NCI-H2171 treated with DMSO at 0.1 percent for 48 hours (cell line): ENCODE measurements around the gene THOC5.
"Not testable (repeated sequence)": the region's sequence is repeated elsewhere in the genome, so short reads cannot be mapped to it uniquely, and the experiment has no call there.

ENCODE experiments used
- DNase-seq: peaks from one replicate; lab custom pipeline; 2025; lab: John Stamatoyannopoulos, UW

The THOC5 gene

DNA sequence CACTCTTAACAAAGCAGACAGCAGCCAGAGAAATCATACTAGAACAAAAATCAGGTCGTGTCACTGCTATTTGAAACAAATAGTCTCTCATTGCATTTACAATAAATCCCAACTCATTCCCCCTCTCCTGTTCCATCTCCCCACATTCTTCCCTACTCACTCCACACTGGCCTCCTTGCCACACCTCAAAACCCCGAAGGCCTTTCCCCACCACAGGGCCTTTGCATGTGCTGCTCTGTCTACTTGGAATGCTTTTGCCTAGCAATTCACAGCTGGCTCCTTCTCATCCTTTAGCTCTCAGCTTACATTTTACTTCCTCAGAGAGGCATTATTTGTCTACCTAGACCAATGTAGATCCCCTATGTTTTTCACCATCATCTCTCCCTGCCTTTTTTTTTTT is 6.3 kb upstream of the THOC5 start:
- DNase-seq: no peak

DNA sequence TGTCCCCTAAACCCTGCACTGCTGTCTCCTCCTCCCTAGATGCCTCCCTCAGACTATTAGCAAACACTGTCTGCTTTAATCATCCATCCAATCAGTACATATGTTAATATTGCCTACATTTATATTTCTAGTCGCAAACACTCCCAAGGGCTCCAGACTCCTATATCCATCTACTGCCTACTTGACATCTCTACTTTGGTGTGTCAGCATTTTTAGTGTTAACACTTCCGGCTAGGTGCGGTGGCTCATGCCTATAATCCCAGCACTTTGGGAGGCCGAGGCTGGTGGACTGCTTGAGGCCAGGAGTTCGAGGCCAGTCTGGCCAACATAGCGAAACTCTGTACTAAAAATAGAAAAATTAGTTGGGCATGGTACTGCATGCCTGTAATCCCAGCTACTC is 5.5 kb upstream of the THOC5 start:
- no peak for DNase-seq

DNA sequence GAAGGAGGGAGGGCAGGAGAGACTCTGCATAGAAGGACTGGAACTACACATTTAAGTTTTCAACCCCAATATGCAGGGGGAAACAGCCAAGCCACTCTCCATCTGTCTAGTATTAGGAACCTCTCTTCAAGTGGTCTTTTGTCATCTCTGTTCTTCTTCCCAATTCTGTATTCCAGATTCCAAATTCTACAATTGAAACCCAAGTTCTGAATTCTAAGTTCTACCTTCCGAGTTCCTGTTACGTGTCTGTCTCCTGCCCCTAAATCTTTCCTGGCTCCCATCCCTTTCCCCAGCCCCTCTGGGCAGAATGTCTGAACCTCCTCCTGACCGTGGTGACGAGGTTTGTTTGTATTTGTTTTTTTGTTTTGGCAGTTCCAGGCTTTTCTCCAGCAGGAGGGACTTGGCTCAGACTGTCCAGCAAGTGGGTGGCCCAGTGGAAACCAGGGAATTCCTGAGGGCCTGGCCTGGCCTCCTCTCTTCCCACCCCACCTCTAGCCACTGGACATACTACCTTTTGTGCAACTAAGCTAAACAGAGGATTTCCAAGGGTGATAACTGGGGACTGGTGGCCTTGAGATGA is 1.6 kb upstream of the THOC5 start:
- DNase-seq: no peak

DNA sequence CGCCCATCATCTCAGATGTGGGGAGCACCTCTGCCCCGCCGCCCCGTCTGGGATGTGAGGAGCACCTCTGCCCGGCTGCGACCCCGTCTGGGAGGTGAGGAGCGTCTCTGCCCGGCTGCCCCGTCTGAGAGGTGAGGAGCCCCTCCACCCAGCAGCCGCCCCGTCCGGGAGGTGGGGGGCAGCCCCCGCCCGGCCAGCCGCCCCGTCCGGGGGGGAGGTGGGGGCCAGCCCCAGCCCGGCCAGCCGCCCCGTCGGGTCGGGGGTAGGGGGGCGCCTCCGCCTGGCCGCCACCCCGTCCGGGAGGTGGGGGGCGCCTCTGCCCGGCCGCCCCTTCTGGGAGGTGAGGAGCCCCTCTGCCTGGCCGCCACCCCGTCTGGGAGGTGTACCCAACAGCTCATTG is 1.2 kb downstream of the THOC5 start:
- not testable (repeated sequence) for DNase-seq

- no peak for DNase-seq
Observed at GRCh38 chr22:29550005-29550404, 3.6 kb downstream of the THOC5 start.

- not testable (repeated sequence) for DNase-seq
Observed at GRCh38 chr22:29545045-29545444, 8.5 kb downstream of the THOC5 start.

- no peak for DNase-seq
Observed at GRCh38 chr22:29541845-29542244, 11.7 kb downstream of the THOC5 start.

GRCh38 chr22:29539105-29539504 is 14.5 kb downstream of the THOC5 start:
- no peak for DNase-seq

DNA sequence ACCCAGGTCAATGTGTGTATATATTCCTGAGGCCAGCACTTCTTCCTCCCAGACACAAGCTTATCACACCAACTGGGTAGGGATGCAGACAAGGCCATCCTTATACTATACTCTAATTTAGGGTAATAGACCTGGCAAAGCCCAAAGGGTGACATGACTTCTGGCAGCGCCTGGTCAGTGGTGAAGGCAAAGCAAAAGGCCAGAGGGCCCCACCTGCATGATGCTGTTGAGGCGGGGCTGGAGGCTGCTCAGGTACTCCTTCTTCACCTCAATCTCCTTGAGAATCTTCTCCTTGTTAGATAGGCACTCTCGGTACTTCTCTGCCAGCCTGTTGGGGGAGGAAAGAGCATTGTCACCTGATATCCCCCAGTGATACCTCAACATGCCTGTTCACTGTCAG is 17.1 kb downstream of the THOC5 start:
- no peak for DNase-seq

DNA sequence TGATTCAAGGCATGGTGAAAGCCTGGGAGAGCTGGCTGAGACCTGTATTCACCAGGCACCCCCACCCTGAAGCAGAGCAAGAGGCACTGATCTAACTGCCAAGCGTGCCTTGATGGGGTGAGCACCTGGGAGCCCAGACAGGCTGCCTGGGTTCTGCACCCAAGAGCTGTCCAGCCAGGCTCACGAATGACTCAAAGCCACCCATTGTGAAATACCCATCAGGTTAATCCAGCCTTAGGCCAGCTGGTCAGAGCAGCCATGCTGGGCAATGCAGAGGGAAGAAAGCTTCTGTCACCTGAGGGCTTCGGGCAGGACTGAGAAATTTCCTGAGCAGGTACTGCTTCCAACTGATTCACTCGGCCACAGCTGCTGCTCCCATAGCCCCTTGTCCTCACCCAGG is 22.1 kb downstream of the THOC5 start:
- no peak for DNase-seq

DNA sequence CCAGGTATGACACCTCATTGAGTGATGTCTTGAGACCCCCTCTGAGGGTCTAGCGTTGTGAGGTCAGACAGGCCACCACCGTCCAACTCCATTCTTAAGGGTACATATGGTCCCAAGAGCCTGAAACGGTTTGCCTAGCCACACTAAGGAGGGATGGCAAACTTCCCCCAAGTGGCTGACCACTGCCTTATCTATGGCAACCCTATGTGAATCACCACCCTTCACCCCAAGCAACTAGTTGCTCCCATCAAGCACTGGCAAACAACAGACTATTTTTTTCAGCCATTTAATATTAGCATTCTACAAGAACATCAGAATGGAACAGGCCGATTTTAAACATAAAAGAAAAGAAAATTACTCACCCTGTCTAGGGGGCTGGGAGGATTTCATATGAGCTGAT is 22.8 kb downstream of the THOC5 start:
- no peak for DNase-seq

- no peak for DNase-seq
Observed at GRCh38 chr22:29528144-29528543, 25.4 kb downstream of the THOC5 start.

DNA sequence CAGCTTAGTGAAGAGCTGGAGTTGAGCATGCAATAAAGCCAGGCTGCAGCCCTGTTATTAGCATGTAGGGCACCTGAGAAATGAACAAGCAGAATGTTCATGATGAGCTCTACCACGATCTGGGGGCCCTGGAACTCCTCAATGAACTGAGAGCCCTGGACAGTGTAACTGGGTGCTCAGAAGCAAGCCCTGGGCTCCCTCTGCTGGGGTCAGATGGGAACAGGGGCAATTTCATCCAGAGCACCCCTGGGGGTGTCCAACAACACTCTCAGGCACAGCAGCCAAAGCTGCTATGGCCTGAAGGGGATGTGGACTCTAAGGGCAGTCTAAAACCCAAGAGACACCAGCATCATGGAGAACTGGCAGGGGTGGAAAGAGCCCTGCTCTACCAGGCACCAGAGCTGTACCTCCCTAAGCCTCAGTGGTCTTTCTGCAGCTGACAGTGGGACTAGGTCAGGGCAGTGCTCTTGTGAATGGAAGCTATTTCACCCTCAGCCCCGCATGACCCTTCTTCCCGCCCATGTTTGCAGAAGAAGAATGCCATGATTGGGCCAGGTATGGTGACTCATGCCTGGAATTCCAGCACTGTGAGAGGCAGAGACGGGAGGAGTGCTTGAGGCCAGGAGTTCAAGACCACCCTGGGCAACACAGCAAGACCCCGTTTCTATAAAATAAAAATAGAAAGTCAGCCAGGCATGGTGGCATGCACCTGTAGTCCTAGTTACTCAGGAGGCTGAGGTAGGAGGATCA is 28.9 kb downstream of the THOC5 start:
- peak; percentile 50 for DNase-seq

DNA sequence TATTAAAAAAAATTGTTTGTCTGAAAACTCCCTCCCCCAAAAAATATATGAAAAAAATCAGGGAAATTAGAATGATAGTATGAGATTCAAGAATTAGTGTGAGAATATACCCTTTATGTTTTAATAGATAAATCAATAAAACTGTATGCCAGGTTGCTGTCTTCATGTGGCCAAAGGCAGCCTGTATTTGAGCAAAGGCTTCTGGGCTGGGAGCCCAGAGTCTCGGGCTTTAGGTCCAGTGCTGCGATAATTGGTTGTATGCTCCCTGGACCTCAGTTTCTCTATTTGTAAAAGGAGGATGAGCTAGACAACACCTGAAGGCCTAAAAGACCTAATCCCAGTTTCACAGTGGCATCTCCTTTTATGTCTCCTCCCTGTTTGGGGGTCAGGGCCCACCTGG is 29.8 kb downstream of the THOC5 start:
- no peak for DNase-seq

DNA sequence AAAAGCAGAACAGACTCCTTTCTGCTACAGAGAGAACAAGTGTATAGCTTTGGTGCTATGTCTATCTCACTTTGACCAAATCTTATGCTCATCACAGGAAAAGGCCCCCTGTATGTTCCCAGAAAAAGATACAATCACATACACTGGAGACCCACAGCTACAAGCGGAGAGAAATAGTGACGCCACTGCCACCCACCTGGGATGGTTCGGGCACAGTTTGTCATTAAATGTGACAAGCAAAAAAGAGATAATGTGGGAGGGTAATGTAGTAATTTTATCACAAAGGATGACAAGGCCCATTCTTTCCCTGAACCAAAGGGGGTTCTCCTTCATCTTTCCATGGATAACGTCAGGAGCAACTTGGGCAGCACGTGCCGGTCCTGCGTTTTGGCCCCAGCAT is 32.0 kb downstream of the THOC5 start:
- no peak for DNase-seq

- DNase-seq: no peak
Observed at GRCh38 chr22:29520851-29521250, 32.7 kb downstream of the THOC5 start.

GRCh38 chr22:29519996-29520395 is 33.6 kb downstream of the THOC5 start:
- DNase-seq: no peak

DNA sequence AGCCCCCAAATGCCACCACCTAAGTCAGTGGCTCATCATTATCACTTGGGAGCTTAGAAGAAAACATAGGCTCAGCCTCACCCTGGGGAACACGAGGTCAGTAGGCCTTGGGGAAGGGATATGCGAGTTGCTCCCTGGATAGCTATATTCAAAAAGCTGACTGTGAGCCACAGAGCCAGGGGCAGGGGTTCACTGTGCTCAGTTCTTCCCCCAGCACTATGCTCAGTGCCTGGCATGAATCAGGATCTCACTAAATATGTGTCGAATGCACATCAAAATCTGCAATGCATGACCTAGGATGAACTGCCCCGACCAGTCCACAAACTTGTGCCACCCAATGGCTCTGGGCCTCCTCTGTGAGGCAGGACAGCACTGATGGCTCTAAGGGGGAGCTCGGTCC is 35.1 kb downstream of the THOC5 start:
- DNase-seq: no peak

DNA sequence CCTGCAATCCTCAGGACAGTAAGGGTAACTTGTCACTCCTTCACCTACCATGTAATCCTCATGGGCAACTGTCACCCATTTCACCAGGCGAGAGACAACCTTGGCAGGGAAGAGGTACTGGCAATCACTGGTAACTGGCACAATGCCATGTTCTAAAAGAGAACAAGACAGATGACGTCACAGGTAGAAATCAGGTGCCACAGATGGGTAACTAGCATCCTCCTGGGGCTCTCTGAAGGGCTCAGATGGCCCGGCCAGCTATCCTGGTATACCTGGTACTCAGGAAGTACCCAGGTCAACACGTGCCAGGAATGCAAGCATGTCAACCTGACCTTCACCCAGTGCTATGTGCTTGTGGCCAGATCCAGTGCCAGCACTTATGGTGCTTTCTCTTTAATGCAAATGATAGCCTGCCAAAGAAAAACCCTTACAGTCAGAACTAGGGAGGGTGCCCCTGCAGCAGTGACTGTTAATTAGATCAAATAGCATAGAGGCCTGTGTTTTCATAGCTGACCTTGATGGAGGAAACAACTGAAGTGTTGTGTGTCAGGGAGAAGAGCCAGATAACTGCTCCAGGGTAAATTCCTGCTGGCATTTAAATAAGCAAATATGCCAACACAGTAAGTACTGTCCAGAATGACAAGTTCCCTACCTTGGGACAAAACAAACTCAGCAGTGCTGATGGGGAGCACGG is 36.2 kb downstream of the THOC5 start:
- peak; percentile 55 for DNase-seq

DNA sequence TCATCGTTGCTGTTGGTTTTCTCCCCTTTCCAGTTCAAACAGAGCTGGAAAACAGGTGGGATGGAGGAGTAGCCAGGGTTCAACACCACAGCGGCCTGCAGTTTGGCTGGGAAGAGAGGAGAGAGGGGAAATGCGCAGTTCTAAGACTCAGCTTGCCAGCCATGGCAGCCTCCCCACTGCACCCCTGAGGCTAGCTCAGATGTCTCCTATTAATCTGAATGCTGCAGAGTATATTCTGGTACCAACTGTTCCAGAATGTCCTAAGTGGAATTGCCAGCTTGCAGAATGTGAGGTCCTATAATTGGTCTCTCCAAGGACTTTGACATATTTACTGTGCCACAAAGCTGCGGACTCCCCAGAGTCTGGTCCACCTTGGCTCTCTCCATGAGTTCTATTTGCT is 41.5 kb downstream of the THOC5 start:
- no peak for DNase-seq

DNA sequence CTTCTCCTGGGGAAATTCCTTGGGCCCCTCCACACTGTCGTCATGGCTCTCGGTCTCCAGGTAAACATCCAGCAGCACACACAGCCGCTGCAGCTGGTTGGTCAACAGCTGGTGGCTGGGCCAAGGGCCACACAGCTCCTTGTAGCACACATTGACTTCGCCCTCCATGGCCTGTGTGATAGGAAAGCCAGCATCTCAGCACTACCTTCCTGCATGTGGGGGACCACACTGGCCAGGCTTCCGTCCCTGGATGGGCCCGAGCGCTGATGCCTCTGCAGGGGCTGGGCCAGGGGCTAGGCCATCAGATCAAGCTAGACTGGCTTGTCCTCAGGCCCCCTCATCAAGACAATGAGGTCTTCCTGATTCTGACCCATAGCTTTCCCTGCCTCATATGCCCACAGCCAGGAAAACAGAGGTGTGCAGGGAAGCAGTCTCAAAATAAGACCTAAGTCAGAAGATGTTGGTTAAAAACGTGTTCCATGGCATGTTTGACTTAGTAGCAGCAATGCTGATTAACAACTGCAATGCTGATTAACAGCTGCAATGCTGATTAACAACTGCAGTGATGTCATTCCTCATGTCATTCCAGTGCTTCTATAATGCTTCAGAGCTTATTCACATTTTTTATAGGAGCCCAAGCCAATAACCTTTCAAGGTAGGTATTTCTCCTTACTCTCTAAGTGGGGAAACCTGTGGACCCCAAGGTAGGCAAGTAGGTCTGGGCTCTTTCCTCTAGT is 42.3 kb downstream of the THOC5 start:
- DNase-seq: no peak

- DNase-seq: no peak
Observed at GRCh38 chr22:29510542-29510941, 43.0 kb downstream of the THOC5 start.

DNA sequence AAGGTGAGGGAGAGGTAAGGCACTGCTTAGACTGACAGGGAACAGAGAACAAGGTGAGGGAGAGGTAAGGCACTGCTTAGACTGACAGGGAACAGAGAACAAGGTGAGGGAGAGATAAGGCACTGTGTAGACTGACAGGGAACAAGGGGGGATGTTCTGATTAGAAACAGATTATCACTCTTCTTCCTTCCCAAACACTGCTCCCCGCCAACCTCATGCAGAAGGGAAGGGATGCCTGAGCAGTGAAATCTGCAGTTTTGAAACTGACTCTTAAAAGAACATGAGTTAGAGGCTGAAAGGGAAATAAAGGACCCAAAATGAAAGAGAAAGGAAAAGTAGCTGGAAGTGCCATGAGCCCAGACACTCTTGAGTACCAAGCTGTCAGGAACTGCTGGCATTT is 43.7 kb downstream of the THOC5 start:
- DNase-seq: no peak
